Stimulated activated CD8-positive, alpha-beta memory T cell treated with anti-CD3 and anti-CD28 coated beads, Interleukin-15, amount 100 ng/mL, for 1 hour (primary cell): ENCODE data around the gene EYA4.

Experiments
- DNase-seq: peaks from one replicate; pipeline ENCODE4 v3.0.0-alpha.2; 2020; ENCODE audit warnings: low read depth

Gene EYA4, protein sequence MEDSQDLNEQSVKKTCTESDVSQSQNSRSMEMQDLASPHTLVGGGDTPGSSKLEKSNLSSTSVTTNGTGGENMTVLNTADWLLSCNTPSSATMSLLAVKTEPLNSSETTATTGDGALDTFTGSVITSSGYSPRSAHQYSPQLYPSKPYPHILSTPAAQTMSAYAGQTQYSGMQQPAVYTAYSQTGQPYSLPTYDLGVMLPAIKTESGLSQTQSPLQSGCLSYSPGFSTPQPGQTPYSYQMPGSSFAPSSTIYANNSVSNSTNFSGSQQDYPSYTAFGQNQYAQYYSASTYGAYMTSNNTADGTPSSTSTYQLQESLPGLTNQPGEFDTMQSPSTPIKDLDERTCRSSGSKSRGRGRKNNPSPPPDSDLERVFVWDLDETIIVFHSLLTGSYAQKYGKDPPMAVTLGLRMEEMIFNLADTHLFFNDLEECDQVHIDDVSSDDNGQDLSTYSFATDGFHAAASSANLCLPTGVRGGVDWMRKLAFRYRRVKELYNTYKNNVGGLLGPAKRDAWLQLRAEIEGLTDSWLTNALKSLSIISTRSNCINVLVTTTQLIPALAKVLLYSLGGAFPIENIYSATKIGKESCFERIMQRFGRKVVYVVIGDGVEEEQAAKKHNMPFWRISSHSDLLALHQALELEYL

DNA sequence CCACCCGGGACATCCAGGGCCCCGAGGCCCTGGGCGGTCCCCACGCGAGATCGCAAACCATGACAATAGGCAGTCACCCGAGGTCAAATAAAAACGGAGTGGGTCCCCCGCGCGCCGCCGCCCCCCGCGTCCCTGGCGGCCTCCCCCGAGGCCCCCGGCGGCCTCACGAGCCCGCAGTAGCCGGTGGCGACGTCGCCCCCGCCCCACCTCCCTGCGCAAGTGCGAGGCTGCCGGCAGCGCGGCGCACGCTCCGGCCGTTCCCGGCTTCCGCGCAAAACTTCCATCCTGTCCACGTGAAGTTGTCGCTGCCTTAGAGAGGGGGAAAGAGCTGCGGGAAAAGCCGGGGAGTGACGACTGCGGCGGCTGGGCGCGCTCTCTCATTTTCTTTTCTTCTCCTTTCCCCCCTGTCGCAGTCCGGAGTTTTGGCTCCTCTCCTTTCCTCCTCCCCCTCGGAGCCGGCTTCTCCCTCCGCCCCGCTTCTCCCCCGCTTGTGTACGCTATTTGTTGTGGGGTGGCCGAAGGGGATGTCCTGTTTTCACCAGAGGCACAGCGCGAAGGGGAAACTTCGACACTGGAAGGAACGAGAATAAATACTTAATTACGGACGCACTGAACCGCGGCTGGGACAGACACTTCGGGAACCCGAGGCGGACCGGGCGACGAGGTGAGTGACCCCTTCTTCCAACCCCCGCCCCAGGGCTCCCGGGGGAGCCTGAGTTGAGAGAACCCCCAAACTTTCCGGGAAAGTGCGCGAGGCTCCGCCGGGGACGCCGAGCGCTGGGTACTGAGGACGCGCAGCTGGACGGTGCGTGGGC lies at the start of gene EYA4:
Gene EYA4 (plus strand): TSS at position 272 of the 815 bp plus-strand sequence. CDS start 33,424 bp downstream, outside the sequence.
- no peak for DNase-seq

DNA sequence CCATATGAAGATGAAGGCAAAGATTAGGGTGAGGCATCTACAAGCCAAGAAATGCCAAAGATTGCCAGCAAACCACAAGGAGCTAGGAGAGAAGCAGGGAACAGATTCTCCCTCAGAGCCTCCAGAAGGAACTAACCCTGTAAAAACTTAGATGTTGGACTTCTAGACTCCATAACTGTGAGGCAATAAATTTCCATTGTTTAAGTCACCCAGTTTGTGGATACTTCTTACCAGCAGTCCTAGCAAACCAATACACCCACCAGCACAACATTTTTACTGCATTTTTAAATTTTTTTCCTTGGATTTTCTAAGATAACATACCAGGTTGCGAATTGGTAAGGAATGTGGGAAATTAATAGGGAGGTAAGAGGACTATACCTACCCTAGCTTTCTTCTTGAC lies 47.8 kb upstream of the EYA4 start:
- DNase-seq: no peak

DNA sequence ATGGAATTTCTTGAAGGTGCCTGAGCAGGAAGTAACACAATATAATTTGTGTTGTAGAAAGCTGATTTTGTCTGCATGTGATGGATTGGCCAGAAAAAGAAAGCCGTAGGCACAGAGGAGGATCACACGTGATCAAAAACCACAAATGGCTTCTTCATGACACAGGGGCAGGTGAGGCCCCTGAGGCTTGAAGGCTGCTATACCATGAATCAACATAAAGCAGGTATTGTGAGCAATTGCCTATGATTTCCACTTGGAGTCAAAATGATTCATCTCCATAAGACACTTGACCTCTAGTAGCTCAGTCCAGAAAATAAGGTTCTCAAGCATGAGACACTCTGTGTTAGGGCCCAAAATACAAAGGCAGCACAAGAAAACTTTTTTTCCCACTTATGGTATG lies 42.4 kb upstream of the EYA4 start:
- no peak for DNase-seq

DNA sequence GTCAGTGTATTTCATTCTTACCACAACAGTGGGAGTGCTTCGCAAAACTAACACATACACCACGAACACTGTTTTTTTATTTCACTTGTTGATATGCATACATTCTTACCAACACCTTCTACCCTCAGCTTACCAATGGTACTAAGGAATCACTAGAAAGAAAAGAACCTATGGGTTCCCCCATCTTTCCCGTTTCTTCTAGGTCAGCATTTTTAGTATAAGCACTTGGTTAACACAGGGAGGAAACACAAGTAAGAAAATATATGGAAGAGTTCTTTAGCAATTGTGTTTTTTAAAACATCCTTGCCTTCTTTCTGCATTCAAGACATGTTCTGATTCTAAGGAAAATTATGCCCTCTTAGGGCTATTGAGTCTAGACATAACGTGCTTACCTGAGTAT lies 39.9 kb upstream of the EYA4 start:
- no peak for DNase-seq

DNA sequence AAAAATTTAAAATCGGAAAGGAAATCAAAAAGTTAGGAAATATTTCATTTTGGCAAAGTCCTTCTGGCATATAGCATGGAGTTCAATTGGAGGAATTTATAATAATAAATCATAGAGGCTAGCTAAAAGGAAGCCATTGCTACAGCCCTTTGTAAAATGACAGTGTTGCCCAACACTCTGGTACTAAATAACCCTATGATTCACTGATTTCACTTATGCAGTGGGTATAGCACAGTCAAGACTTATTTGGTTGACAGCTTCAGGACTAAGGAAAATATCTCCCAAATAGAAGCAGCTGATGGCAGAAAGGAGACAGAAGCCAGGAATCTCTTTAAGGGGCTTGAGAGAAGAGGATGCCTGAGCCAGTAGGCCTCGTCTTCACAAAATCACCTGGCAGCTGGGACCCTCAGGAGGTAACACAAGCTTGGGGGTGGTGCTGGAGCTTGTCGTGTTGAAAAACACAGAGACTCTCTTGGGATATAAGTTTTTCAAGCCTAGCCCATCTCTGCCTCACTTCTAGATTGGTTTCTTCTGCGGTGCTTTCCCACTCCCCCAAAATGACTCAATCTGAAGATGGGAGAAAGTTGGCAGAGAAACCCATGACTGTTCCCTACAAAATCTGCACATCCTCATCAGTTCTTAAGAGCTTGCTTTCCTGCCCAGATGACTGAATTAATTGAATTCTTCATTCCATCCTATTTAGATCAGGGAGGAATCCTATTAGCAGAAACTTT lies 38.4 kb upstream of the EYA4 start:
- no peak for DNase-seq

DNA sequence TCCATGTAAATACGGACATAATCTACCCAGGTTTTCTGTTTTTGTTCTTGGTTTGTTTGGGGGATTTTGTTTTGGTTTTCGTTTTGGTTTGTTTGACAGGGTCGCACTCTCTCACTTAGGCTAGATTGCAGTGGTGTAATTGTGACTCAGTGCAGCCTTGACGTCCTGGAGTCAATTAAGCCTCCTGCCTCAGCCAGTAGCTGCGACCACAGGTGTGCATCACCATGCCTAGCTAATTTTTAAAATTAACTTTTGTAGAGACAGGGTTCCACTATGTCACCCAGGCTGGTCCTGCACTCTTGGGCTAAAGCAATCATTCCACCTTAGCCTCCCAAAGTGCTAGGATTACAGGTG lies 37.8 kb upstream of the EYA4 start:
- no peak for DNase-seq

DNA sequence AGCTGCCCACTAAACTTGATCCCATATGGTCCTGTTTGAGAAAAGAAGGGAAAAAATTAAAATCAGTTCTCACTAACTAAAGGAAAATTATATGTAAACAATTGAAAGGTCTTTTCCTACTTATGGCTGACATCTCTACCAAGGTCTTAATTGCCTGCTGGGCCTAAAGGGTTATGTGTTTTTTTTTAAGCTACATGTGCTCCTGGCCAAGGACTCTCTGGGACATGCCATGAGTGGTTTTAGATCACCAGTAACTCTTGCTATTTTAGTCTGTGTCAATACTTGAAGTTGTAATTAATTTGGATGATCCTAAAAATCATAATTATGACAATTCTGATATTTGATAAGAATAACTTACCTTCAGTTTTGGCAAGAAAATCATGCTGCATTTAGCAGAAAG lies 35.9 kb upstream of the EYA4 start:
- no peak for DNase-seq

DNA sequence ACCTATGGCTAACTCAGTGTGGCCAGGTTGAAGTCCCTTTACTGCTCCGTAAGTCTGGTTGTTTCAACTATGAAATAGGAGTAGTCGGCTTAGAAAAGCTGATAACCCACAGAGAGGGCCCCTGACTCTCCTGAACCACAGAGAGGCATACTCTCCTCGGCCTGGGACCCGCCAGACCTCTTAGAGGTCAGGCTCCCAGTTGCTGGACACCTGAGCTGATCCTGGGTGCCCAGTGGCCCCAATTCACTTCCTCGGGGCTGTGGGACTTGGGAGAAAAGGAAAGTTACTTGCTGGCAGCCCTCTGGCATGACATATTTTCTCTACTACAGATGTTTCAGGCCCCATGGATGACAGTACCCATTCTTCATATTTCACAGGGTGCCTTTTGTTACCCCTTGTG lies 34.2 kb upstream of the EYA4 start:
- no peak for DNase-seq

DNA sequence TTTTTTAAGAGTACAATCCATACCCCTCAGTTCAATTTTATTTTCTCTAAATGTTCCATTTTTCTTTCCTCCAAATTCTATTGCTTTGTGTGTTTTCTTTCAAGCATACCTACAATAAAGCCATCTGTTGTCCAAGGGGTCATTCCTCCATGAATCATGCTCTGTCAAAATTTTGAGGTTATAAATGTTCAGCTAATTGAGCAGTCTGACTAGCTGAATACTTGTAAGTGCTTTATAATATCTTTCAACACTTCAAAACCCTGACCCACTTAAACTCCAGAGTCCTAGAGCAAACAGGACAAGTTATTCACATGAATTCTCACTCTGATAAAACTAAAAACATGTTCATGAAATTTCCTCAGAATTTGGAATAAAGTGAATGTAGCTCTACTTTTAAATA lies 33.4 kb upstream of the EYA4 start:
- no peak for DNase-seq

DNA sequence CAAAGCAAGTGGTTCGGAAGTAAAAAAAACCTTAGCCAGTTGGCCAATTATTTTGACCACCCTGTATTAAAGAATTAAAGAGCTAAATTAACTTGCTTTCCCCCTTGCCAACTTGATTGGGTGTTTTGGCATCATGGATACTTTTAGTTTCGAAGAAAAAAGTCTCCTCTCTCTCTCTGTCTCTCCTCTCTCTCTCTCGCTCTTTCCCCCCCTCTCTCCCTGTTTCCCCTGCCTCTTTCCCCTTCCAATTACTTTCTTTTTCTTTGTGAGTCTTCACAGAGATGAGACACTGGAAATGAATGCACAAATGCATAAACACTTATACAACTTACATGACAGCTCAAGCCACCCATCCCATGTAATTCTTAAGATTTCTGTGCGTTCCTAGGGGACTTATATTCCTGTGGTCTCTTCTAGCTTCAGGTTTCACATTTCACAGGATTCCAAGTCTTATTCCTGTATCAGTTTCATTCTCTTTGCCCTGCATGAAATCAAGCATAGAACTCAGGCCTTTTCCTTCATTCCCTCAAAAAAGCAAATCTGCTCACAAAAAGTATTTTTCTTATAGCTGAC lies 32.9 kb upstream of the EYA4 start:
- no peak for DNase-seq

DNA sequence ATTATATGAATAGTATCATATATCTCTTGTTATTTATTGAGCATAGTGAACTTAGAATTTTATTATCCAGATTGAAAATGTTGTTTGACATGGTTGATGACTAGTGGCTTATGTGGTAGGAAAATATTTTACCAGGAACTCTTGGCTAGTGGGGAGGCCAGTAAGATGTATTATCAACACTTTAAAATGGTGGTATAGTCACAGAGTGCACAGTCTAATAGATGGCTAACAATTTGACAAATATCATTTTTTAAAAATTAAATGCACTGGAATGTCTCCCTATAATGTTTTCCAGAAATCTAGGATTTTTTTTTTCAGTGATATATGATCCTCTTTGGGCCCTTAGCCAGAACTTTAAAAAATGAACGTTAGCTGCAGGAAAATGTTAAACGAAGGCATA lies 26.9 kb upstream of the EYA4 start:
- no peak for DNase-seq

DNA sequence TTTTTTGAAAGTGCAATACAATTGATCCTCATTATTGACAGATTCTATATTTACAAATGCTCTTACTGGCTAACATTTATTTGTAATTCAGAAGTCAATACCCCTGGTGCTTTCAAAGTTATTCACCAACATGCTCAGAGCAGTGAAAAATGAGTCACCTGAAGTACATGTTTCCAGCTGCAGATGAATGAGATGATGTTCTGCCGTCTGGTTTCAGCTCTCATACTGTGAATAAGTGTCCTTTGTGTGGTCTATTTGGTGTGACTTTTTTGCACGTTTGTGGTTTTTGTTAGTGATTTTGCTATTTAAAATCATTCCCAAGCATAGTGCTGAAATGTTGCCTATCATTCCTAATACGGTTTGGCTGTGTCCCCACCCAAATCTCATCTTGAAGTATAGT lies 22.3 kb upstream of the EYA4 start:
- no peak for DNase-seq

DNA sequence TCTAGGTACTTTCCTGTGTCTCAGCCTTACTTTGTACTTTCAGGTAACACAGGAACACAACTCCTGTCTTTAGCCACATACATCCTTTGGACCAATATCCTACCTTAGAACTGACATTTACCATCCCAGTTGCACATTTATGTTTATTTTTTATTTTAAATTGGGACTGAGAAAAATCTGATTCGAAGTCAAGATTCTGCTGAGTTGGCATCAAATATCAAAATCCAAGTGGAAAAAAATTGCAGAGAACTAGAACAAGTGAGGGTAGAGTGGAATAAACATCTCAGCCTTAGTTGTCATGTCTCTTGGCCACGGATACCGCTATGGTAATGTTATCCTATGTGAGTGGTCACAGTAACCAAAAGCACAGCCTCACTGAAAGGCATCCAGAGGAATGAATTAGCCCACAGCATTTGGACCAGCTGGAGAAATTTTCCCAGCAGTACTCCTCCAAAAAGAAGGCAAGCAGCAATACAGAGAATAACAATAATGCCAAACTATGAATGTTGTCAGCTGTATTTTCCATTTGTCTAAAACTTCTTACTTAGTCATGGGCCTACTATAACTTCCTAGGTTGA lies 17.6 kb upstream of the EYA4 start:
- no peak for DNase-seq

DNA sequence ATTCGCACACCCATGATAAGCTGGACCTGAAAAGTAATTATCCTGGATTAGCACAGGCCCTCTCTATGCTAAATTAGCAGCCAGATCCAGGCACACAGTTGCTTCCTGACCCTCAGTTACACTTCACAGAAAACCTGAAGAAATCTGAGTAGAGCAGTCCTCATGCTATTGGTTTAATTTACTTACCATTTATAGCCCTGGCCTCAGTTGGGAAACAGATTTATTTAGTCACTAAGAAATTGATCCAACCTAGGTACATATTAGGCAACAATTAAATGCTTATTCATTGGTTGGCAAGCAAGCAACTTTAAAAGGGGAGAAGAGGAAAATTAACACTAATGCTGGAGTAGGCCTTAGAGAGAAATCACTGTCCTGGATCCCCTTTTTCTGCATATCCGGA lies 15.6 kb upstream of the EYA4 start:
- no peak for DNase-seq

DNA sequence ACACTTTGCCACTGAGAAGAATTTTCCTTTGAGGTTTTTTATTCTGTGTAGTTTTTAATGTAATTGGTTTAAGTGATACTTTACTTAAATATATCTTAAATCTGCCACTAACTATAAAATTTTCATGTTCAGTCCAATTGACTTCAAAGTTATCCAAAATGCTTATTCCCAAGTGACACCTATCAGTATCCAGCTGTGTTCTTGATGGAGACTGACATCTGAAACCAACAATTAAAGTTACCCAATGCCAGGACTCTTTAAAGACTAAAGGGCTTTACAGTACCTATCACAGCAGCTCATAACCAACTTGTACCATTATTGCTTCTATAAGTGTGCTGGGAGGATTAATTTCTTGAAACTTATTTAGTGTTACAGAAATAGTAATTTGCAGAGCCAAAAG lies 13.8 kb upstream of the EYA4 start:
- DNase-seq: no peak

DNA sequence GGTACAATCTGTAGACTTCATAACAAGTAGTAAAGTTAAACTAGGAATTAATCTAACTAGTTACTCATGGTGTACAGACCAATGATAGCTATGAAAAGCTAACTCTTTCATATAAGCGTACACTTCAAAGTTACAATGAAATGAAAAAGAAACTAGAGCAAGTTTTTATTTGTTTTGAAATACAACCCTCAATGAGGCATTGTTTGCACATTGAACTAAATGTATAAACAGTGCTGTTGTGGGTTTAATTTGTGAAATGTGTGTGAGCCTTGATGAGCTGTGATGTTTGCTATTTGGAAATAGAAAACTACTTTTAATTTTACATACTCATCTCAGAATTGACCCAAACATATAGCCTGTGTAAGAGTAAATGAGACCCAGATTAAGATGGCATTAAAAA lies 11.1 kb upstream of the EYA4 start:
- DNase-seq: no peak

DNA sequence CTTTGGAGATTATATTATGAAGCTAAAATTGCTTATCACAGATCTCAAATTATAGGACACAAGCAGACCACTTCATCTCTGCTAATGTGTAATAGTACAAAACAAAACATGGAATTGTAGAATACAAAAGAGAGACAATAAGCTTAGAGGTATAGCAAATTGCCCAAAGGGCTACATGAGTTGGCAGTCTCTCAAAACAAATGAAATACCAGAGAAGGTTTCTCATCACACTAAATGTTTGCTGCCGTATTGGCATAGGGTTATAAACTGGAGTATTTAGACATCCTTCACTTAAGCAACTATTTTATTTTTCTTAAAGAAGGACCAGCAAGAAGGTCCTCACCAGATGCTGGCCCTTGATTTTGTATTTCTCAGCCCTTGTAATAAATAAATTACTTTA lies 5.9 kb upstream of the EYA4 start:
- DNase-seq: no peak

DNA sequence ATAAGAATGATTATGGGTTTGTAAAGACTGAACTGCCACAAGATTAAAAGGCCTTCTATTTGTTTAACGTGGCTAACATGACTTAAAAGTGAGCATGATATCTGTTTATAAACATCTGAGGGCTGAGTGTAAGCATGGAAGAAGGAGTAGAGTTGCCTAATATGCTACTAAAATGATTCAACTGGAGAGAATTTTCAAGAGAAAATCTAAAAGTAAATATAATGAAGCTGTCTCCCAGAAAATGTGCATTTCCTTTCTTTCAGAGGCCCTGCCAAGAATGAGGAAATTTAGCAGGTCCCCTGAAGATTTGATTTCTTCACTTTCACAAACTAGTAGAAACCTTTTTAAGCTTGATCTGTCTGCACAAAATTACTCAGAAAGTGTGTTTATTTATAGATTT lies 4.2 kb upstream of the EYA4 start:
- DNase-seq: no peak

DNA sequence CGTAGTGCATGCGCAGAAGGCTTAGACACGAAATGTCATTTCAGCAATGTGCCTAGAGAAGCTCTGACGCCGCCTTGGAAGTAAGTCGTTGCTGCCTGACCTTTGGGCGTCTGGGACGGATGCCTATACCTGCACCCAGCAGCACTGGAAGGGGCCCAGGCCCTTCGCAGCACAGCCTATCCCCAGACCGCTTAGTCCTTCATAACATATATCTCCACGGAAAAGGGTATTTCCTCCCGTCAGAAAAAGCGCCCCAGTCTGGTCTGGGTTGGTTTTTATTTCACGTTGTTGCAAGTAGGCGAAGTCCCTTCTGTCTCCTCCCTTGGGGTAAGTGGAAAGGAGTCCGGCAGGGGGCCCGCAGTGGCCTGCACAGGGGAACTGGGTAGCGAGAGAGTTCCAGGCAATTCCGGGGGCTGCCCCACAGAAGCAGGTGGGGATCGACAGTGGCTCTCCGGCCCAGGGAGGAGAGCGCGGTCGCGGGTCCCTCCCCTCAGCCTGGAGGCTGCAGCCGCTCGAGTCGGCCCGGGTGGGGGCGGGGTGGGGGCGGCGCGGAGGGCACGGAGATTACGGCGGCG lies 559 bp upstream of the EYA4 start:
- no peak for DNase-seq

DNA sequence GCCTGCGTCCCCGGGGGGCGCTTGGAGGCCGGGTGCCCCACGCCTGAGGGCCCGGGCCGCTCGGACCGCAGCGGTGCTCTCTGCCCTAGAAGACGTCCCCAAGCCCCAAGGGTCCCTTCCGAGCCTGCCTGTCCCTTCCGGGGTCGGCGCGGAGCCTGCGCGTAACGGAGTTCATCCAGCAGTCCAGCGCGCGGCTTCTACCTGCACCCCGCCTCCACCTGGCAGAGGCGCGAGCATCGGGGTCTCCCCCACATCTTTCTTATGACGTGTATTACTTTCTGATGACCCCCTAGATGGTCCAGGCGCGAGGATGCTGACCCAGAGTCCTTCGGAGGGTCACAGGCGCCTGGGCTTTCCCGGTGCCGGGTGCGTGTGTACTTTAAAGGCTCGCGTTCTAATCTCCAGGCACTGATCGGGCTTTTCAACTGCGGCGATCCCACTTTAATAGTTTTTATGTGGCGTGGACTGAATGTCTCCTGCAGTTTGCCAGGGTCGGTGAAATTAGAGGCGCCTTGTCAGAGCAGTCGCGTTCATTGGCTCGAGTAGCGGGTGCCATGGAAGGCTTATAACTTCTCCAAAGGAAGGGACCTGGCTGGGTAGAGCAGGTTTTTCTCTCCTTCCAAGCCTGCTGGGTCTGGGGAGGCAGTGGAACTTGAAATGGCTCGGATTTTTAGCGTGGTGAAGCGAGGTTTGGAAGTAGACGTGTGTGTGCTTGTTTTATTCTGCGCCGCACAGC lies 912 bp downstream of the EYA4 start:
- no peak for DNase-seq
